Fibroblast of upper back skin (primary cell): ENCODE measurements around the gene OR4C15.

ENCODE experiments used
- DNase-seq: peaks from one replicate; pipeline ENCODE4 v3.0.0-alpha.2; 2013

The OR4C15 gene

GRCh38 chr11:55554169-55554568 is at the start of gene OR4C15:
TSS of gene OR4C15 (plus strand) at chr11:55554469. CDS start at chr11:55554469, 0 bp downstream.
- DNase-seq, result no peak

GRCh38 chr11:55571828-55572227 is 17.6 kb downstream of the OR4C15 start, which contains the start of gene OR4C16:
TSS of gene OR4C16 (plus strand) at chr11:55572128. CDS start at chr11:55572128, 0 bp downstream.
- no peak for DNase-seq

GRCh38 chr11:55572548-55572947 is 18.3 kb downstream of the OR4C15 start:
- DNase-seq, result no peak
